GM12874 (cell line): ENCODE measurements around the gene FOXJ3.

Source experiments
- TF ChIP-seq, protein P1 (sequence below): IDR thresholded peaks from 2 replicates; pipeline ENCODE4 v1.5.1; 2011; ENCODE audit warnings: low read depth, mild to moderate bottlenecking, control low read depth, low read length, moderate library complexity; ENCODE audit not compliant: insufficient read depth

Gene FOXJ3

GRCh38 chr1:42335050-42335808, at the start of gene FOXJ3:
Gene FOXJ3, minus strand, starts transcription at chr1:42335235. Its CDS starts 24,142 bp downstream, at chr1:42311093.
- TF ChIP-seq, protein P1, sequence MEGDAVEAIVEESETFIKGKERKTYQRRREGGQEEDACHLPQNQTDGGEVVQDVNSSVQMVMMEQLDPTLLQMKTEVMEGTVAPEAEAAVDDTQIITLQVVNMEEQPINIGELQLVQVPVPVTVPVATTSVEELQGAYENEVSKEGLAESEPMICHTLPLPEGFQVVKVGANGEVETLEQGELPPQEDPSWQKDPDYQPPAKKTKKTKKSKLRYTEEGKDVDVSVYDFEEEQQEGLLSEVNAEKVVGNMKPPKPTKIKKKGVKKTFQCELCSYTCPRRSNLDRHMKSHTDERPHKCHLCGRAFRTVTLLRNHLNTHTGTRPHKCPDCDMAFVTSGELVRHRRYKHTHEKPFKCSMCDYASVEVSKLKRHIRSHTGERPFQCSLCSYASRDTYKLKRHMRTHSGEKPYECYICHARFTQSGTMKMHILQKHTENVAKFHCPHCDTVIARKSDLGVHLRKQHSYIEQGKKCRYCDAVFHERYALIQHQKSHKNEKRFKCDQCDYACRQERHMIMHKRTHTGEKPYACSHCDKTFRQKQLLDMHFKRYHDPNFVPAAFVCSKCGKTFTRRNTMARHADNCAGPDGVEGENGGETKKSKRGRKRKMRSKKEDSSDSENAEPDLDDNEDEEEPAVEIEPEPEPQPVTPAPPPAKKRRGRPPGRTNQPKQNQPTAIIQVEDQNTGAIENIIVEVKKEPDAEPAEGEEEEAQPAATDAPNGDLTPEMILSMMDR: no peak

GRCh38 chr1:42381280-42381673, 46.2 kb upstream of the FOXJ3 start:
- TF ChIP-seq, protein P1: no peak

DNA sequence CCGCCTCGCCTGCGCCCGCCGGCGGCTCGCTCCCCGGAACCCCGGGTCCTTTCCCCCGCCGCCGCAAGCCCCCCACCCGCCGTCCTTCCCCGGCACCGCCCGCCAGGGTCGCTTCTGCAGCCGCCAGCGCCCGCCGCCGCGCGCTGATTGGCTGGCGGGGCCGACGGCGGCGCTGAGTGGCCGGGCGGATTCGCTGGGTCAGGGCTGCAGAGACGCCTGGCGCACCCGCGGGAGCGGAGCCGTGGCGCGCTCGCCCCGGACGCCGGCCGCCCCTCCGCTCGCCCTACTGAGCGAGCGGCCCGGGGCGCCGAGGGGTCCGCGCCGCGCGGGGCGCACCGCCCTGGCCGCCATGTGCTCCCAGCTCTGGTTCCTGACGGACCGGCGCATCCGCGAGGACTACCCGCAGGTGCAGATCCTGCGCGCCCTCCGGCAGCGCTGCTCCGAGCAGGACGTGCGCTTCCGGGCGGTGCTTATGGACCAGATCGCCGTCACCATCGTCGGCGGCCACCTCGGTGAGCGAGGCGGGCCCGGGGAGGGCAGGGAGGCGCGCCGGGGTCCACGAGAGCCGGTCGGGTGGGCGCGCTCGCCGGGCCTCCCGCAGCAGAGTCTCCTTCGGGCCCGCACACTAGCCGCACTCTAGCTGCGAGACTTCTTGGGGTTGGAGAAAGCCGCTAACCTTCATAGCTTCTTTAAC, 45.7 kb upstream of the FOXJ3 start, which contains the start of gene RIMKLA:
Gene RIMKLA (plus strand): TSS at position 207 of the 694 bp plus-strand sequence. CDS start 143 bp downstream, at position 350.
- TF ChIP-seq, protein P1: no peak

DNA sequence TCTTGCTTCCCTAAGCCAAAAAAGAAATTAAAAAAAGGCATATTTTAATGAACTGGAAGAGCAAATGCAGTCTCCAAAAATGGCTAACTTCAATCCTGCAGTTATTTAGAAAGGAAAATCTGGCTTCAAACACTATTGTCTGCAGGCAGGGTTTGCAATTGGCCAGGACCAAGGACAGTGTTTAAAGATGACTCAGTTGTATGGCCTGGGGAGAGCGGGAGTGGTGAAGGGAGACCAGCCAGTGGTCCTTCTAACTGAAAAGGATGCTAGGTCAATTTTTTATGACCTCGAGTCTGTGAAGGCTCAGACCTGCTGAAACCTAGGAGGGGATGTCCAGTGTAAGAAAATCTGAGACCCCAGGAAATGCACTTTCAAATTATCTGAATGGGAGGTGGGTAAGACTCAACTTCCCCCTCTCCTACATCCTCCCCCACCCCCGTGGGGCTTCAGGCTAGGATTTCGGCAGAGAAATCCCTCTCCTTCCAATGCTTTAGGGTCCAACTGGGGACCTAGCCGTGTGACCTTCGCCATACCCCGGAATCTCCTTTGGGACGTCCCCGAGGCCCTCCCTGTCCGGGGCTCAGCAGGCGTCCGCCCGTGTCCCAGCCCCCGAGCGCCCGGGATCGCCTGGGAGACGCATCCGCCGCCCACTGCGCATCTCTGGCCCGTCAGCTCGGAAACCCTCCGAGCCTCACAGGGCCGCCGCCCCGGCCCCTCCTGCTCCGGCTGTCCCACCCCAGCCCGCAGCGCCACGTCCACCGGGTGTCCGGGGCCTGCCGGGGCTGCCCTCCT, 45.0 kb upstream of the FOXJ3 start:
- TF ChIP-seq, protein P1: no peak

DNA sequence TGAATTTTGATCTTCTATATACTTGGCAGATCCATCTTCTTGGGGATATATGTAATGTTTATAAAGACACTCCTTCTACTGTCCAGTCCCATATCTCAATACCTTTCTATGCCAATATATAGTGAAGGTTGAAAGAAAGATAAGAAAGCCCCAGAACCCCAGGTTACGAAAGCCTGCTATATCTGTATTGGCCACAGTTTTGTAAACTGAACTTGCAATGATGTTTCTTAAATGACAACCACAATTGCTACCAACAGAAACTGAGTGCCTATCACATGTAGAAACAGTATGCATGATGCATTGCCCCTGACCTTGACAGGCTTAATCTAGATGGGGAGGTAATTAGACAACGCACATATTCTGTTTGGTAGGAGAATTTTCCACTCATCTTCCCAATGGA, 37.8 kb upstream of the FOXJ3 start:
- TF ChIP-seq, protein P1: no peak

DNA sequence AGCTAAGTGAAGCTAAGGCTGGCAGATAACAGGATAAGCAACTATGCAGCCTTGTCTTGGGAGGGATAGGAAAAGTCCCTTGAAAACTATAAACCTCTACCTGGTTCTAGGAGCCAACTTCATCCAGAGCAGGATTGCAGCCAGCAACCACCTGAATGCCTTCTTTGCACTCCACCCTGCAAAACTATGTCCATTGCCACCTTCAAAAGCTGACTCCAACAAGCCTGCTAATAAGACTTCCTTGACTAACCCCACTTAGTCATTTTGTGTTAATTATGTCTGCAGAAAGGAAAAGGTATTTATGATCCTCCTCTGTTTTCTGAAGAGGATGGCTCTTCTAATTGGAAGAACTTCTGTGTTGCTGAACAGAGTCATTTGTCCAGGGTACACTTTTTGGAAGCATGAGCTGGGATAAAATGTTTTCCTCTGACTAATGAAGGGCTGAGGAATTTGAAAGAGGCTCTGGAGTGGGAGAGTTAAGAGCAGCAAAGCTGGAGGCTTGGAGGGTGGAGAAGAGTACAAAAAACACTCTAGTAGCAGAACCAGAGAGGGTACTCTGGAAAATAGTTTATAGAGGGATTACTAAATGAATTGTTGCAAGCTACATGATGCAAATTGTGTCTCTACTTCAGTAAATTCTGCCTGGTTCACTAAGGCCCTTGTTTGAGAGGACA, 36.0 kb upstream of the FOXJ3 start:
- TF ChIP-seq, protein P1: no peak
